ENCODE data around the gene XPR1.
A peak's percentile ranks its signal among the peaks of the same experiment; 100 is the strongest.

Gene XPR1

DNA sequence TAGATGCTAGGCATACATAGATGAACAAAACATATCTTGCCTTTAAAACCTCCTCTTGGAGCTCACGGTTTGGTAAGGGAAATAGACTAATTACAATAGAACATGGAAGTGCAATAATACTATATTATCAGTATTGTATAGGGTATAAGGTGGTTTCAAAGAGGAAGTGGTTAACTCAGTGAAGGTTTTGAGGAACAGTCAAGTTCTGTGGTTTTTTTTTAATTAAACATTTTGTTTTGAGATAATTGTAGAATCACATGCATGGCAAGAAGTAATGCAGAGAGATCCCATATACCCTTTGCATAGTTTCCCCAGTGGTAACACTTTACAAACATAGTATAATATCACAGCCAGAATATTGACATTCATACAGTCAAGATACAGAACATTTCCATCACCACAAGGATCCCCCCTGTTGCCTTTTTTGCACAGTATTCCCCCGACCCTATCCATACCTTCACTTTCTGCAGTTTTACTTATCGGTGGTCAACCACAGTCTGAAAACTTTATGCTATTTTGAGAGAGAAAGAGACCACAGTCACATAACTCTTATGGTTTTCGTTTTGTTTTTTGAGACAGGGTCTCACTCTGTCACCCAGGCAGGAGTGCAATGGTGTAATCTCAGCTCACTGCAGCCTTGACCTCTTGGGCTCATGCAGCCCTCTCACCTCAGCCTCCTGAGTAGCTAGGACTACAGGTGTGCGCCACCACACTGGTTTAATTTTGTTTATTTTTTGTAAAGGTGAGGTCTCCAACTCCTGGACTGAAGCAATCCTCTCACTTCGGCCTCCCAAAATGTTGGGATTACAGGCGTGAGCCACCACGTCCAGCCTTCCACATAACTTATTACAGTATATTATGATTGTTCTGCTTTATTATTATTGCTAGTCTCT lies 220.4 kb downstream of the XPR1 start:
- no peak for DNase-seq
- intact Hi-C loops (cut with DNase I) = loop anchor here (10.0 kb wide), 1 partner anchor 217 kb away; the partner anchor contains the start of gene XPR1

DNA sequence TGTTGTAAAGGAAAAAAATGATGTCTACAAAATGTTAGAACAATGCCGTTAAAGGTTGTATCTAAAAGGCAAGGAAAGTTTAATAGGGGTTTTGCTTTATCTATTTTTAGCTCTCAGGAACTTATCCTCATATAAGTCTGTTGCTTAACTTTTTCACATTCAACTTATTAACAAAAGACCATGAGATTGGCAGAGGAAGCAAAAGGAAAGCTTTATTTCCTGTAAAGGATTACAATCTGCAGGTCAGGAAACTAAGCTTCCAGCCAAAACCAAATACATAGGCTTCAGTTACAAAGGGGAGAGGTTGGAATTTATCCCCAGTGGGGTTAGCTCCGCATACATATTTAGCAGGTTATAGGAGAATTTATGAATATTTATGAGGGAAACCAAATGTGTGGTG lies 222.2 kb downstream of the XPR1 start:
- no peak for DNase-seq

DNA sequence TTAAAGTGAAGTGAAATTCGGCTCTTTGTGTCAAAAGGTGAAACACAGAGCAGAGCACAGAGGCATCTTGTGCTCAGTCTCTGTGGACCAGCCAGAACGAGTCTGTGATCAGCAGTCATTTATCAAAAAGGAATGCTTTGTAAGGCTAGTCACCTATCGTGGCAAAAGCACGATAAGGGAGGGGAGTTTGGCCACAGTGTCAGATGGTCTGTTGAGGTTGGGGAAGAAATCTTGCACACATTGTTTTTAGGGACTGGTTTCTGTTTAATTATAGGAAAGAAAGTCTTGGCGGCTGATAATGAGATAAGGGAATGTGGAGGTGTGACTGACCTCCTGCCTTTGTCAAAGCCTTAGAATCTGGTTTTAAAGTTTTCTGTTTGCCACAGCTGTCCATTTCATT lies 222.6 kb downstream of the XPR1 start:
- DNase-seq = no peak
- intact Hi-C loops (cut with DNase I) = loop anchor here (10.0 kb wide), 1 partner anchor 220 kb away; the partner anchor contains the start of gene XPR1

More for the DNA sequence above, 222.2 kb downstream of the XPR1 start:
- intact Hi-C loops (cut with DNase I) = loop anchor here (10.0 kb wide), 1 partner anchor 219 kb away; the partner anchor contains the start of gene XPR1

DNA sequence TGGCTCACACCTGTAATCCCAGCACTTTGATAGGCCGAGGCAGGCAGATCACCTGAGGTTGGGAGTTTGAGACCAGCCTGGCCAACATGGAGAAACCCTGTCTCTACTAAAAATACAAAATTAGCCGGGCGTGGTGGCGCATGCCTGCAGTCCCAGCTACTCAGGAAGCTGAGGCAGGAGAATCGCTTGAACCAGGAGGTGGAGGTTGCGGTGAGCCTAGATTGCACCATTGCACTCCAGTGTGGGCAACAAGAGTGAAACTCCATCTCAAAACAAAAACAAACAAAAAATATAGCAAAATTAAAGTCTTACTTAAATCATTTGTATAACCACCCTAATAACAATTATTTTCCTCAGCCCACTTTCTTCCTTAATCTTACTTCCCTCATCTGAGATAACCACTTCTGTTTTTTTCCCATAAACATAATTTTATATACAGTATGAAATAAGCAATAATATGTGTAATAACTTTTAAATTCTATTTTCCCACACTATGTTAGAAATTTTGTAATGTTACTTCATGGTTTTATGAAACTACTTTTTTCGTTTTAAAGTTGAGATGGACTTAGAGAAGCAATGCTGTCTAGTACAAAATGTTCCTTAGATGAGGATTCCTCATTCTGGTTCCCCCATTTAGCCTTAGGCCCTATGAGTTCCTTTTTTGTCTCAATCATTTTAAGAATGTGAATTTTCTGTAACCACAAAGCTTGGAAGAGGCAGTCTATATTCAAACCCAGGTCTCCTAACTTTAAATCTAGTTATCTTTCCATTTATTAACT lies 226.3 kb downstream of the XPR1 start:
- DNase-seq = peak in 1 of 42 donors; percentile 33
- intact Hi-C loops (cut with DNase I) = loop anchor here (10.0 kb wide), 1 partner anchor 223 kb away; the partner anchor contains the start of gene XPR1

DNA sequence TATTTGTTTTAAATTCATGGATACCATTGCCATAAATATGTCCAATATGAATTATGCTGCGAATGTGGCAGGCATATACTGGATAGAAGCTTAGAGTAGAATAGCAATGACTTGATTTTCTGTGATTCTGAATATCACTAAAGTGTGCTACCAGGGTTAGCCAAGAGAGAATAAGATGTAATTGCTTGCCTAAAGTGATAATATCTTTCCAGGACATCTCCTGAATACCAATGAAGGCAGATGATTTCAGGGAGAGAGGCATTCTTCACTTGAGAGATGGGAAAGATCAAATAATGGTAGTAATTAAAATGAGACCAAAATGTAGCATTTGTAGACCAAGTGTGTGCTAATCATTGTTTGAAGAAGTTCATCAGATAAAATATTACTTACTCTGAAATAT lies 227.5 kb downstream of the XPR1 start:
- intact Hi-C loops (cut with DNase I) = loop anchor here (10.0 kb wide), 1 partner anchor 225 kb away; the partner anchor contains the start of gene XPR1
- no peak for DNase-seq

DNA sequence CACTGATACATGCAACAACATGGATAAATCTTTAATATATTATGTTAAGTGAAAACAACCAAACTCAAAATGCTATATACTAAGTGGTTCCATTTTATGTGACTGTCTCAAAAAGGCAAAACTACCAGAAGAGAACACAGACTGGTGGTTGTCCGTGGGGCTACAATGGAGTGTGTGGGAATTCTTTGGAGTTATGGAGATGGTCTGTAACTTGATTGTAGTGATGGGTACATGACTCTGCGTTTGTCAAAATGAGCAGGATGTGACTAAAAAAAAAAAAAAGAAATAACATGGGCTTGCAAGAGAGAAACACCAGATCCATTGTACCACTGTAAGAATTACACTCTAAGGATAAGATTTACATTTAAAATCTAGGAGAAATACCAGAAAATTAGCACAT lies 228.7 kb downstream of the XPR1 start:
- intact Hi-C loops (cut with DNase I) = loop anchor here (5.0 kb wide), 1 partner anchor 328 kb away; no protein-coding TSS in a partner anchor
- no peak for DNase-seq

DNA sequence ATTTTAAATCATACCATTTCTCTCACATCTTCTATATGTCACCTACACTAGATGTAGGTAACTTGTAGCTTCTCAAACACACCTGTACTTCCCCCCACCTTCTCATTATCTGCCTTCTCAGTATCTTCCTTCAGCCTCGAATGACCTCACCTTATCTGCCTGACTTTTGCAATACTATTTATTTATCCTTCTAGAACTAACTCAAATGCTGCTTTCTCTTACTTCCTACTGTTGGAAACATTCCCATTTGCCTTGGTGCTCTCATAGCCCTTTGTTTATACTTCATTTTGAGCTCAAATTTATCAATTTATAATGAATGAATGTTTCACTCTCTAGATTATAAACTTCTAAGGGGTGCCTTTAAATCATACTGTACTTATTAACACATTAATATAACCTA lies 230.5 kb downstream of the XPR1 start:
- DNase-seq = no peak
- intact Hi-C loops (cut with DNase I) = loop anchor here (5.0 kb wide), 1 partner anchor 330 kb away; no protein-coding TSS in a partner anchor

DNA sequence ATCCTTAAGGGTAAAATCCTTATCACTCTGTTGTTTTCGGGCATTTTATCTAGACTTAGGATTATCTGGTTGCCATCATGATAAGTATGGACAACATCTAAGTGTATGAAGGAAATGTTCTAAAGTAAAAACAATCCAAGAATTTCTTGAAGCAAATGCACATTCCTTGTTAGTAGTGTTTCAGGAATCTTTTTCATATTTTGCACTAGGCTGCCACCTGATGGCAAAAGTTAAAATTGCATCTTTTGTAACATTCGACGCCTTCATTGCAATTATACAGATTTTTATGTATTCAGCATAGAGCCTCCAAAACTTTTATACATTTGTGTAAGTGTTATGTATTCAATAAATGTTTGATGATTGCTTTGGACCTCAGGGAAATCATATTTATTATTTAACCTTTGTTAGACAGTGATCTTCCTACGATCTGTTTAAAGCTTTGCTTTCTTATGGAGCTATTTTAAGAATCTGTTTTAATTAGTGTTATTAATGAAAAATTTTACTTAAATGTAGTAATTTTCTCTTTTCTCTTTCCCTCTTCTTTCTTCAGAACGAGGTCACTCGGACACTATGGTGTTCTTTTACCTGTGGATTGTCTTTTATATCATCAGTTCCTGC lies 231.4 kb downstream of the XPR1 start:
- intact Hi-C loops (cut with DNase I) = loop anchor here (5.0 kb wide), 1 partner anchor 331 kb away; no protein-coding TSS in a partner anchor
- peak in 19 of 42 donors; percentile 8 to 77 (median 49) for DNase-seq

DNA sequence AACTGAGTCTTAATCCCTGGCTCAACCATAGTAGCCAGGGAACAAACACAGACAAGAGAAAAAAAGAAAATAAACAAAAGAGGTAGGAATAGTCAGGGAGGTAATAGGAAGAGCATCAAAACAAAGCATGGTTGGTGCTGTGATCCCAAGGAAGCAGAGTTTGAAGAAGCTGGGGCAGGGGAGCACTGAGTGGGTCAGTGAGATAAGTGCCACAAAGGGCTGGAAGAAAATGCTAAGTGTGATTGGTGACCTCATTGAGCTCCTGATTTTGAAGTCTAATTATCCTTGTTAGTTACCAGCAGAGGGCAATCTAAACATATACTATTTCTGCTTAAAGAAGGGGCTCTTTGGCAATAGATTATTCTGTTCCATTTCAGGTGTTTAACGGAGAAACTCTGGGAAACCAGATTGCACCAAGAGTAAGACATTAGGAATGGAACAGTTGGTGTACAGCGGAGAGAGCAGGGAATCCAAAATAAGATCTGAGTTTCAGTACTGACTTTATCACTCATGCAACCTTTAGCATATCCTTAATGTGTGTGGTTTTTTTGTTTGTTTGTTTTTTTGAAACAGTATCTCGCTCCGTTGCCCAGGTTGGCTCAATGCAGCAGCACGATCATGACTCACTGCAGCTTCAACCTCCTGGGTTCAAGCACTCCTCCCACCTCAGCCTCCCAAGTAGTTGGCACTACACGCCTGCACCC lies 250.1 kb downstream of the XPR1 start:
- peak in 2 of 42 donors; percentile 10 to 12 for DNase-seq
- intact Hi-C loops (cut with DNase I) = loop anchor here (5.0 kb wide), 2 partner anchors 260 to 285 kb away; no protein-coding TSS in a partner anchor

DNA sequence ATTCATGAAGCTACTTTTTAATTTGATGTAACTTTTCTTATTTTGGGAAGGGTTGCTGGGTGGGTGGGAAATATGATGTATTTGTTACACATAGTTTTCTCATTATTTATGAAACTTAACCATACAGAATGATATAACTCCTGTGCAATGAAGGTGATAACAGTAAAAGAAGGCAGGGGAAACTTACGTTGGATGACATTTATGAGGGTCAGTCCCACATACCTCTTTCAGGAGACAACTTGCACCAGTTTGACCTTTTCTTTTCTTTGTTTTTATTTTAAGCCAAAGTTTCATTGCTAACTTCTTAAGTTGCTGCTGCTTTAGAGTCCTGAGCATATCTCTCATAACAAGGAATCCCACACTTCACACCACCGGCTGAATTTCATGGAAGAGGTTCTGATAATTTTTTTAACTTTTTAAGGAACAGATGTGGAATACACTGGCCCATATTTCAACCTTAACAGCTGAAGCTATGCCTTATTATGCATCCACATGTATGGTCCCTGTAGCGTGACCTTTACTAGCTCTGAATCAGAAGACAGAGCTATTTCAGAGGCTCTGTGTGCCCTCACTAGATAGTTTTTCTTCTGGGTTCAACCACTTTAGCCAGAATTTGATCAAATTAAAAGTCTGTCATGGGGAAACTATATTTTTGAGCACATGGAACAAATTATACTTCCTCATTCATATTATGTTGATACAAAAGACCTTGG lies 252.9 kb downstream of the XPR1 start:
- DNase-seq = no peak
- intact Hi-C loops (cut with DNase I) = loop anchor here (5.0 kb wide), 2 partner anchors 258 to 283 kb away; no protein-coding TSS in a partner anchor

DNA sequence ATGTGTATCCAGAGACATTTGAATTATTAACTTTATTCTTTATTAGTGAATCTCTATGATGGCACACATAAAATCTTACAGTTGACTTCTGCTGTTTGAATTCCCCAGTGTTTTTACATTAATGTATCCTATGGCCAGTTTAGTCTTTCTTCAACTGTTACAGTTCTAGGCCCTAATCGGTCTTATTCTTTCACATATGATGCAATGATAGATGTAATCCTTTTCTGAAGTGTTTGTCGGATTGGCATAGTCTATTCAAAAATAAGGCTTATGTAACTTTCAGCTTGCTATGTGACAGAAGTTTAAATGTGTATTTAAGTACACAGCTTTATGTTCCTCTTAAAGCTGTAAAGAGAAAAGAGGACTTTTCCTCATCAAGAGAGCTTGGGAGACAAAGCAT lies 254.5 kb downstream of the XPR1 start:
- intact Hi-C loops (cut with DNase I) = no loop called here
- no peak for DNase-seq

DNA sequence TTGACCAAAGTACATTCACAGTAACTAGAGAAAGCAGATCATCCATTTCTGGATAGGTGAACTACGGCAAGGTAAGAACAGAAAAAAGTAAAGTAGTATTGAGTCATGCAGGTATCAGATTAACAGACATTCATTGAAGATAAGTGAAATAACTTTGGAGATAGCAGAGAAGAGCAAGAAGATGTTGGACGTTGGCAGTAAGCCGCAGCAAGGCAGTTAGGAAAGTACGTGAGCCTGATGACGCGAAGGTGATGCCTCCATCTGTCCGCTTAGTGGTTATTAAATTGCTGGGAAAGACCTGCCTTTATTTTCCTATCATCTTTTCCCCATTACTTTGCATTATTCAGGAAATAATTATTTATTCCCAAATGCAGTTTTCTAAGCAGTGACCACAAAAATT lies 256.0 kb downstream of the XPR1 start:
- no peak for DNase-seq

DNA sequence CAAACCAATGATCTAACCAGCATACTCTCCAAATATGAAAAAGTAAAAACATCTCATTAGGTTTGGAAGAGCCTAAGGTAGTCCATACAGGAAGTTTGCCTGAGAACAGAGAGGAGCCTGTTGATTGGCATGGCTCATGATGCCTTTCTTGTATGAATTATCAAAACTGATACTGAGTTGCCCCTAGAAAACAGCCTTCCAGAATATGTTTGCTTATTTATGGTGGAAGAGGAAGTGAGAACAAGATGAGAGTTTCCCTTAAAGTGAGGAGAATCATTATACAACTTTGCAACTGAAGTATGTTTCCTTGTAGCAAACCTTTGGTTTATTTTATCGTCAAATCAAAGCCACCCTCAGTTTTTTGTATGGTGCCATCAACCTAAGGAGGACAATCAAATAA lies 257.0 kb downstream of the XPR1 start:
- DNase-seq = no peak
- intact Hi-C loops (cut with DNase I) = no loop called here

More for the DNA sequence above, 256.0 kb downstream of the XPR1 start:
- intact Hi-C loops (cut with DNase I) = no loop called here

DNA sequence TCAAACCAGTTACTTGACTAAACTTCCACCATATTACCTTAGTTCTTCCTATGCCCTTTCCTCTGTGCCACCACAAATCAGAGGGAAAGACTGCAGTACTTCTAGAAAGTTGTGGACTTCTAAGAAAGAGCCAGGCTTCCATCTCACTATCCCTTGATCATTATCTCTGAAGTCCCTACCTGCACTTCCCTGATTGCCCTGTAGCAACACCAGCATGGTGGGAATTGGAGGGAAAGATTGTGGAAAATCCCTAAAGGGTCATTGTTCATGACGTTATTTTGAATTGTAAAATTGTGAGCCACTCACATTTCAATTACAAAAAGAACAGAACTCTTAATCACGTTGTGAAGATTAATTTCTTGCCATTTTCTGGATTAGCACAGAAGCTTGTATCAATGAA lies 257.5 kb downstream of the XPR1 start:
- intact Hi-C loops (cut with DNase I) = no loop called here
- DNase-seq = peak in 1 of 42 donors; percentile 12

DNA sequence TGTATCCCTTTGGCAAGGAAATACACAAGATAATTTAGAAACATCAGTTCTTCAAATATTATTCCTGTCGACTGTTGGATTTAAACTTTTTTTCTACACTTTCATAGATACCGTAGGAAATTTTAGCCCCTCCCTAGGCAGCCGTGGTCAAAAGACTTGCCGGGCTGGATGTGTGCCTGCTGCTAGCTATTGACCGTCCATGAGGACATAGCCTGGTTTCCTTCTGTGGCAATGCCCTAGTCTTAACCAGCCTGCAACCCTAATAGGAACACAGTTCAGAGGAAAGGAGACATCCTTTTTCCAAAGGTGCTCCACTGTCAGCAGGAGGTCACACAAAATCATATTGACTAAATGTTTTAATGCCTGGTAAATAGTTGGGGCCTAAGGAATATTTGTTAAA lies 260.4 kb downstream of the XPR1 start:
- peak in 1 of 42 donors; percentile 36 for DNase-seq
- intact Hi-C loops (cut with DNase I) = no loop called here

DNA sequence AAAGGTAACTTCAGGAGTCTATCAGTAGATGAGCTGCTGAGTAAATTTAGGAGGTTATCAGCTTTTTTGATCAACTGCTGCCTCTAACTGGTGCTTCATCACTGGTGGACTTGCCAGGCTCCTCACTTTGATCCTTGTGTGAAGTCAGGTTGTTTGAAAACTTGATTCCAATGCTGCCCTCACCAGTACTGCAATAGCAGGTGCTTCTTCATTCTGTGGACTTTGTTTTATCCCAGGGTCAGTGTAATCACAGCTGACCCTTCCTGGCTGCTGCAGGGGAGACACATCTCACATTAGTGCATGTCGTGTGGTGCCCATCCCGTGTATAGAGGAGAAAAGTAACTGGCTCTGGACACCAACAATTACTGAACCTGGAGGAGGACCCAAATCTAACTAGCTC lies 260.9 kb downstream of the XPR1 start:
- peak in 1 of 42 donors; percentile 14 for DNase-seq

DNA sequence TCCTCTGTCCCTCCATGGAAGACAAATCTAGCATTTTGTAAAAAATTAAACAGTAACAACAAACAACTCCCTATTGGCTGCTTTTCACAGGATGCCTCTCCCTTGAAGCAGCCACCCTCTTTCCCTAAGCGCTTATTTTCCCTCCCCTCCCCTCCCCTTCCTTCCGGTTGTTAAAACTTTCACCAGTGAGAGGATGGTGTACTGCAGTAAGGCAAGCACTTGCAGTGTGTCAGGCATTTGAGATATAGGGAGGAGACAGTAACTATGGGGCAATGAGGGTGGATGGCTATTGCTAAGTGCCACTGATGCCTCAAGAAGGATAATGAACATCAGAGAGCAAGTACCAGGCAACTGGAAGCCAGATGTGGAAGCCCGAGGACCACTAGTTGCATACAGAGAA lies 261.8 kb downstream of the XPR1 start:
- DNase-seq = peak in 1 of 42 donors; percentile 24
- intact Hi-C loops (cut with DNase I) = no loop called here

More for the DNA sequence above, 260.9 kb downstream of the XPR1 start:
- intact Hi-C loops (cut with DNase I) = no loop called here

DNA sequence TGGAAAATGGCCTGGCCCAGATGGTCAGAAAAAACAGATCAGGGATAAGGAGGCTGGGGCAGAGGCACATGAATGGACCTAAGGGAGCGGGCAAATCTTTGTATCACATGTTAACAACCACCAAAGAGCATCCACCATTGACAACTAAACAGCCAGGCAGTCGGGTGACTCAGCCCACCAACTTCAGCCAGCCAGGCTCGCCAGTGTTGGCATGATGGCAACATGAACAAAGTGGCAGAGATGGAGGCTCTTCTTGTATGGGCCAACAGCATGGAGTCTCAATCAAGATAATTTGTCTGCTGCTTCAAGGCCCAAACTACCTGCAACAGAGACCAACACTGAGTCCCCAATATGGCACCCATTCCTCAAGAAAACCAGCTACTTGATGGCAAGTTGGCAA lies 264.3 kb downstream of the XPR1 start:
- intact Hi-C loops (cut with DNase I) = no loop called here

More for the DNA sequence above, 264.3 kb downstream of the XPR1 start:
- DNase-seq = peak in 1 of 42 donors; percentile 22
